Endothelial cell of umbilical vein (primary cell): ENCODE measurements around the gene P4HB. TPM values are rescaled to one million over a fixed set of nuclear protein-coding genes. Genes with fewer than 3 reads are reported as not detected.

ENCODE experiments used
- BruUV-seq: library from RNA; stranded (reverse); fragments of 400-500 nt; replicated peaks from 2 replicates; lab custom pipeline; 2021; lab: Mats Ljungman, UMichigan
- CTCF ChIA-PET: fragments of 300-600, 350-600 bp; sonication (Branson Sonifier 250); formaldehyde crosslinking; loops from one replicate; lab custom pipeline; 2021; ENCODE audit warnings: antibody characterized with exemption, inconsistent platforms; lab: Charles Lee
- POLR2A ChIA-PET: fragments of 300-600, 350-600 bp; sonication (Branson Sonifier 250); formaldehyde crosslinking; loops from one replicate; lab custom pipeline; 2021; ENCODE audit warnings: antibody characterized with exemption, inconsistent platforms; lab: Charles Lee
- DNase-seq: peaks from one replicate; pipeline ENCODE4 v3.0.0-alpha.2; 2011; ENCODE audit warnings: low read depth, low spot score
- FAIRE-seq: peaks from 2 replicates; lab custom pipeline; 2011; peaks lifted over from hg19 to GRCh38; lab: Jason Lieb, UNC
- H2AFZ ChIP-seq: 2 replicates; pipeline ENCODE4 v1.6.0; 2012; ENCODE audit warnings: low read depth, low read length, control low read depth, inconsistent platforms
- H3K27ac ChIP-seq: 2 replicates; pipeline ENCODE4 v1.5.1; 2011; ENCODE audit warnings: low read depth, mild to moderate bottlenecking, control low read depth, low read length, moderate library complexity; ENCODE audit not compliant: insufficient read depth
- H3K27me3 ChIP-seq, 2 experiments: 2 replicates each; pipeline versions ENCODE4 v1.6.0 to v1.6.1; 2011; ENCODE audit warnings: low read length in 2 of 2, mixed read lengths in 1 of 2; ENCODE audit not compliant: control insufficient read depth in 2 of 2, insufficient read depth in 2 of 2
- H3K36me3 ChIP-seq, 2 experiments: 2 replicates in 1 of 2; 3 replicates in 1 of 2; pipeline ENCODE4 v1.5.1; 2011; ENCODE audit warnings: low read length in 2 of 2, mild to moderate bottlenecking in 1 of 2, moderate library complexity in 1 of 2; ENCODE audit not compliant: control insufficient read depth in 2 of 2, insufficient read depth in 2 of 2; ENCODE audit errors: extremely low read depth in 1 of 2
- H3K4me1 ChIP-seq: 3 replicates; pipeline ENCODE4 v1.5.1; 2011; ENCODE audit warnings: mild to moderate bottlenecking, low read length; ENCODE audit not compliant: control insufficient read depth, insufficient read depth; ENCODE audit errors: extremely low read depth
- H3K4me2 ChIP-seq: 2 replicates; pipeline ENCODE4 v1.6.1; 2011; ENCODE audit warnings: low read length, control low read depth, mixed read lengths; ENCODE audit not compliant: insufficient read depth
- H3K4me3 ChIP-seq, 3 experiments: fragments of 200-600 bp in 1 of 3; sonication (generic), shearing (Covaris generic) in 1 of 3; replicated peaks in 1 of 3; 2 replicates each; pipeline ENCODE4 v1.5.1; 2011 to 2016; ENCODE audit warnings: control low read depth in 3 of 3, low read length in 3 of 3, mild to moderate bottlenecking in 2 of 3, inconsistent platforms in 1 of 3, low read depth in 1 of 3, moderate library complexity in 1 of 3; ENCODE audit not compliant: insufficient read depth in 1 of 3
- H3K79me2 ChIP-seq: 2 replicates; pipeline ENCODE4 v1.6.0; 2012; ENCODE audit warnings: low read length, inconsistent platforms; ENCODE audit not compliant: control insufficient read depth, insufficient read depth
- H3K9ac ChIP-seq: replicated peaks from 2 replicates; pipeline ENCODE3; 2011; ENCODE audit warnings: low read length, control low read depth; ENCODE audit not compliant: insufficient read depth; ENCODE audit errors: extremely low read depth
- H3K9me1 ChIP-seq: replicated peaks from 3 replicates; pipeline ENCODE4 v1.6.0; 2011; ENCODE audit warnings: mild to moderate bottlenecking, low read length; ENCODE audit not compliant: control insufficient read depth, insufficient read depth; ENCODE audit errors: extremely low read depth
- H3K9me3 ChIP-seq: replicated peaks from 2 replicates; pipeline ENCODE4 v1.5.1; 2012; ENCODE audit warnings: low read length, inconsistent platforms; ENCODE audit not compliant: control insufficient read depth, insufficient read depth
- H4K20me1 ChIP-seq: replicated peaks from 2 replicates; pipeline ENCODE3; 2011; ENCODE audit warnings: mild to moderate bottlenecking, low read length; ENCODE audit not compliant: control insufficient read depth, insufficient read depth; ENCODE audit errors: extremely low read depth
- EZH2 ChIP-seq: IDR thresholded peaks from 2 replicates; pipeline ENCODE4 v1.6.1; 2012; ENCODE audit warnings: borderline replicate concordance, low read depth, mild to moderate bottlenecking, moderate library complexity, low read length, inconsistent platforms; ENCODE audit not compliant: severe bottlenecking
- FOS ChIP-seq: IDR thresholded peaks from 2 replicates; pipeline ENCODE4 v1.6.1; 2011; ENCODE audit warnings: mild to moderate bottlenecking, low read length, moderate library complexity, borderline replicate concordance; ENCODE audit not compliant: insufficient read depth
- GATA2 ChIP-seq: IDR thresholded peaks from 2 replicates; pipeline ENCODE4 v1.7.0; 2011; ENCODE audit warnings: low read depth, mild to moderate bottlenecking, moderate library complexity, mixed read lengths, low read length; ENCODE audit not compliant: insufficient read length, insufficient read depth
- JUN ChIP-seq: IDR thresholded peaks from 2 replicates; pipeline ENCODE4 v1.6.1; 2011; ENCODE audit warnings: borderline replicate concordance, low read depth; ENCODE audit not compliant: insufficient read length, insufficient read depth
- MYC ChIP-seq: IDR thresholded peaks from one replicate; pipeline ENCODE4 v1.6.1; 2011; ENCODE audit warnings: mild to moderate bottlenecking, low read depth, low read length
- POLR2A ChIP-seq: IDR thresholded peaks from 2 replicates; pipeline ENCODE4 v1.6.1; 2012; ENCODE audit warnings: low read depth, mild to moderate bottlenecking, control low read depth, low read length
- POLR2AphosphoS5 ChIP-seq: IDR thresholded peaks from 2 replicates; pipeline ENCODE4 v1.6.1; 2012; ENCODE audit warnings: low read depth, mild to moderate bottlenecking, control low read depth, low read length, moderate library complexity; ENCODE audit not compliant: insufficient read depth
- dilution Hi-C: fragments of 300-500 bp; cut with MboI; formaldehyde crosslinking; loops from one replicate; pipeline ENCODE4 v1.15.0; 2019; ENCODE audit warnings: low sequenced_read_pairs; ENCODE audit not compliant: extremely low pct_ligation_motif_present
- intact Hi-C: fragments of 100-400 bp; cut with micrococcal nuclease; formaldehyde crosslinking; loops from one replicate; pipeline ENCODE4 v1.10.0; 2022
- polyA plus RNA-seq, 4 experiments: library from polyadenylated mRNA; depleted of rRNA in 3 of 4; stranded (reverse) in 3 of 4; unstranded in 1 of 4; fragments of >200 nt; gene quantifications; 2 replicates each; pipeline versions ENCODE4 v1.2.1 to v1.2.3, GENCODE V29; 2011 to 2012; ENCODE audit warnings: missing spikeins in 1 of 4
- total RNA-seq: library from RNA; stranded (reverse); gene quantifications from 2 replicates; pipeline ENCODE4 v1.2.3, GENCODE V29; 2021
- TF ChIP-seq, protein P1 (sequence below), 2 donors: IDR thresholded peaks; 1 replicate in 1 of 2; 2 replicates in 1 of 2; pipeline ENCODE4 v1.5.1; 2011; ENCODE audit warnings: low read length in 2 of 2, mild to moderate bottlenecking in 2 of 2, moderate library complexity in 2 of 2, control low read depth in 1 of 2, inconsistent platforms in 1 of 2, low read depth in 1 of 2; ENCODE audit not compliant: insufficient read depth in 1 of 2; ENCODE audit errors: extremely low read depth in 1 of 2
- TF ChIP-seq, protein P2 (sequence below): IDR thresholded peaks from 2 replicates; pipeline ENCODE4 v1.6.1; 2011; ENCODE audit not compliant: insufficient read depth, insufficient read length

Gene P4HB
- total and polyA plus RNA-seq, 2 donors (not counting 3 experiments of a cell fraction or from before 2014, with no cell fraction given), result 201 to 988 TPM

DNA sequence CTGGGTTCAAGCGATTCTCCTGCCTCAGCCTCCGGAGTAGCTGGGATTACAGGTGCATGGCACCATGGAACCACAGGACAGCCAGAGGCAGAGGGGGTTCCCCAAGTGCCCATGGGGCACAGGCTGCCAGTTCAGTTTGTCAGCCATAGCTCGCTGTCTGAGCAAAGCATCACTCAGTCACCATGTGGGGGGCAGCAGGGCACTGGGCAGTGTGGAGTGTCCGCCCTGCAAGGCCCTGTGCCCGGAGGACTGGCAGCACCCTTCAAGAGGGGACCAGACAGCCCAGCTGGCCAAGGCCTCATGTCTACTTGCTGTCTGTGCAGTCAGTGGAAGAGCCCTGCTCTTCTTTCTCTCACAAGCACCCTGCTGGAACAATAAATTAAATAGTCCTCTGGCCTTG is 24.6 kb upstream of the P4HB start:
- no peaks in the 10 kb centered on the region for H3K27me3 ChIP-seq
- peaks cover 26 to 42% of the 10 kb centered on the region in 2 experiments for H3K36me3 ChIP-seq
- no peak overlapping the region for H3K27ac ChIP-seq
- peaks cover 32% of the 10 kb centered on the region for H3K79me2 ChIP-seq
- BruUV-seq, result no TSS peak
- no peak overlapping the region for H3K9ac ChIP-seq
- ChIA-PET POLR2A (no interaction called here), CTCF (no interaction called here)
- intact Hi-C loops (no loop called here), dilution Hi-C loops (no loop called here)
- no peaks in the 10 kb centered on the region for H3K9me3 ChIP-seq
- H3K4me2 ChIP-seq, result no peak overlapping the region
- H4K20me1 ChIP-seq, result no peaks in the 10 kb centered on the region
- H3K4me3 ChIP-seq, result no peak overlapping the region
- DNase-seq (no peak), FAIRE-seq (no peak)
- no peaks in the 10 kb centered on the region for H3K9me1 ChIP-seq
- TF ChIP-seq POLR2A (no peak), FOS (no peak), JUN (no peak), EZH2 (no peak), POLR2AphosphoS5 (no peak), MYC (no peak), GATA2 (no peak)
- TF ChIP-seq, protein P1, sequence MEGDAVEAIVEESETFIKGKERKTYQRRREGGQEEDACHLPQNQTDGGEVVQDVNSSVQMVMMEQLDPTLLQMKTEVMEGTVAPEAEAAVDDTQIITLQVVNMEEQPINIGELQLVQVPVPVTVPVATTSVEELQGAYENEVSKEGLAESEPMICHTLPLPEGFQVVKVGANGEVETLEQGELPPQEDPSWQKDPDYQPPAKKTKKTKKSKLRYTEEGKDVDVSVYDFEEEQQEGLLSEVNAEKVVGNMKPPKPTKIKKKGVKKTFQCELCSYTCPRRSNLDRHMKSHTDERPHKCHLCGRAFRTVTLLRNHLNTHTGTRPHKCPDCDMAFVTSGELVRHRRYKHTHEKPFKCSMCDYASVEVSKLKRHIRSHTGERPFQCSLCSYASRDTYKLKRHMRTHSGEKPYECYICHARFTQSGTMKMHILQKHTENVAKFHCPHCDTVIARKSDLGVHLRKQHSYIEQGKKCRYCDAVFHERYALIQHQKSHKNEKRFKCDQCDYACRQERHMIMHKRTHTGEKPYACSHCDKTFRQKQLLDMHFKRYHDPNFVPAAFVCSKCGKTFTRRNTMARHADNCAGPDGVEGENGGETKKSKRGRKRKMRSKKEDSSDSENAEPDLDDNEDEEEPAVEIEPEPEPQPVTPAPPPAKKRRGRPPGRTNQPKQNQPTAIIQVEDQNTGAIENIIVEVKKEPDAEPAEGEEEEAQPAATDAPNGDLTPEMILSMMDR (IDR thresholded peaks at IDR 0.05; ENCODE audit: extremely low read depth in 1 of 2, insufficient read depth in 1 of 2, low read depth in 1 of 2, low read length in 2 of 2), result no peak
- TF ChIP-seq, protein P2, sequence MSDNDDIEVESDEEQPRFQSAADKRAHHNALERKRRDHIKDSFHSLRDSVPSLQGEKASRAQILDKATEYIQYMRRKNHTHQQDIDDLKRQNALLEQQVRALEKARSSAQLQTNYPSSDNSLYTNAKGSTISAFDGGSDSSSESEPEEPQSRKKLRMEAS, result no peak
- H2AFZ ChIP-seq, result no peak overlapping the region
- peaks cover 5% of the 10 kb centered on the region for H3K4me1 ChIP-seq
